WTC11 (cell line): Measurements from ENCODE around the gene PFDN1. TPM values are rescaled to one million over a fixed set of nuclear protein-coding genes. Genes with fewer than 3 reads are reported as not detected.

Experiments used
- ATAC-seq: fragments of 200-7000 bp; cut with Tn5 transposase; 2 replicates; pipeline ENCODE4 v1.10.0; 2021; ENCODE audit warnings: mild to moderate bottlenecking, moderate library complexity
- CTCF ChIA-PET: fragments of 300-600 bp; sonication (Branson Sonifier 250); formaldehyde crosslinking; loops from one replicate; lab custom pipeline; 2021; ENCODE audit warnings: antibody characterized with exemption; lab: Charles Lee
- POLR2A ChIA-PET: fragments of 350-600 bp; sonication (Branson Sonifier 250); formaldehyde crosslinking; loops from one replicate; lab custom pipeline; 2021; ENCODE audit warnings: antibody characterized with exemption; lab: Charles Lee
- DNase-seq: peaks from one replicate; pipeline ENCODE4 v3.0.0; 2021; ENCODE audit warnings: low spot score
- H3K27ac Mint-ChIP-seq: 2 replicates; pipeline ENCODE4 v1.8.0; 2021; ENCODE audit warnings: mixed read lengths
- H3K27me3 Mint-ChIP-seq: 2 replicates; pipeline ENCODE4 v1.8.0; 2021; ENCODE audit warnings: low read depth, mild to moderate bottlenecking, moderate library complexity, mixed read lengths
- H3K36me3 Mint-ChIP-seq: 2 replicates; pipeline ENCODE4 v1.8.0; 2021; ENCODE audit warnings: mixed read lengths
- H3K4me1 Mint-ChIP-seq: 2 replicates; pipeline ENCODE4 v1.8.0; 2022; ENCODE audit warnings: mixed read lengths
- H3K4me3 Mint-ChIP-seq: 2 replicates; pipeline ENCODE4 v1.8.0; 2021; ENCODE audit warnings: mild to moderate bottlenecking, moderate library complexity, mixed read lengths
- H3K9me3 Mint-ChIP-seq: 2 replicates; pipeline ENCODE4 v1.8.0; 2021; ENCODE audit warnings: mixed read lengths
- AR ChIP-seq: fragments of 250-450 bp; sonication (Bioruptor Pico); IDR thresholded peaks from 2 replicates; pipeline ENCODE4 v1.9.0; 2021; ENCODE audit warnings: mild to moderate bottlenecking
- CBFB ChIP-seq: sonication (generic); formaldehyde crosslinking; IDR thresholded peaks from 2 replicates; pipeline ENCODE4 v1.8.1; 2022; ENCODE audit warnings: mild to moderate bottlenecking, low read depth, missing genetic modification reagents
- ESRRA ChIP-seq: sonication (generic); formaldehyde crosslinking; IDR thresholded peaks from 2 replicates; pipeline ENCODE4 v1.8.1; 2022; ENCODE audit warnings: mild to moderate bottlenecking, missing genetic modification reagents, borderline replicate concordance
- FOXP4 ChIP-seq: sonication (generic); formaldehyde crosslinking; IDR thresholded peaks from 2 replicates; pipeline ENCODE4 v1.8.0; 2022; ENCODE audit warnings: mild to moderate bottlenecking, missing genetic modification reagents
- GTF2I ChIP-seq: fragments of 250-450 bp; sonication (Bioruptor Pico); conservative IDR thresholded peaks from 2 replicates; pipeline ENCODE4 v1.4.0; 2021; ENCODE audit warnings: mild to moderate bottlenecking
- IRF2 ChIP-seq: sonication (generic); formaldehyde crosslinking; IDR thresholded peaks from 2 replicates; pipeline ENCODE4 v1.8.0; 2022; ENCODE audit warnings: low read depth, missing genetic modification reagents, borderline replicate concordance
- JAZF1 ChIP-seq: fragments of 250-450 bp; sonication (Bioruptor Pico); IDR thresholded peaks from 2 replicates; pipeline ENCODE4 v1.9.0; 2021; ENCODE audit warnings: moderate library complexity, mild to moderate bottlenecking, inconsistent platforms
- MYBL2 ChIP-seq: sonication (generic); formaldehyde crosslinking; IDR thresholded peaks from 2 replicates; pipeline ENCODE4 v1.8.1; 2023; ENCODE audit warnings: mild to moderate bottlenecking, moderate library complexity, missing genetic modification reagents
- NFYB ChIP-seq: sonication (generic); formaldehyde crosslinking; conservative IDR thresholded peaks from 2 replicates; pipeline ENCODE4 v1.8.0; 2022; ENCODE audit warnings: low read depth, missing genetic modification reagents
- NR3C1 ChIP-seq: sonication (generic); formaldehyde crosslinking; conservative IDR thresholded peaks from 2 replicates; pipeline ENCODE4 v1.8.1; 2023; ENCODE audit warnings: low read depth, mild to moderate bottlenecking, missing genetic modification reagents
- PREB ChIP-seq: sonication (generic); formaldehyde crosslinking; IDR thresholded peaks from 2 replicates; pipeline ENCODE4 v1.8.1; 2022; ENCODE audit warnings: mild to moderate bottlenecking, missing genetic modification reagents, moderate library complexity, borderline replicate concordance
- PRRX2 ChIP-seq: fragments of 250-450 bp; sonication (Bioruptor Pico); IDR thresholded peaks from 2 replicates; pipeline ENCODE4 v1.8.0; 2021; ENCODE audit warnings: mild to moderate bottlenecking
- SP1 ChIP-seq: sonication (generic); formaldehyde crosslinking; conservative IDR thresholded peaks from 2 replicates; pipeline ENCODE4 v1.8.1; 2022; ENCODE audit warnings: missing genetic modification reagents
- ZNF281 ChIP-seq: sonication (generic); formaldehyde crosslinking; IDR thresholded peaks from 2 replicates; pipeline ENCODE4 v1.8.0; 2023; ENCODE audit warnings: mild to moderate bottlenecking, missing genetic modification reagents
- ZNF532 ChIP-seq: fragments of 250-450 bp; sonication (Bioruptor Pico); IDR thresholded peaks from 2 replicates; pipeline ENCODE4 v1.9.0; 2021; ENCODE audit warnings: mild to moderate bottlenecking, borderline replicate concordance
- total RNA-seq: library from RNA; stranded (reverse); gene quantifications from 3 replicates; pipeline ENCODE4 v1.2.3, GENCODE V29; 2021
- TF ChIP-seq, protein P1 (sequence below): fragments of 250-450 bp; sonication (Bioruptor Pico); IDR thresholded peaks from 2 replicates; pipeline ENCODE4 v1.9.0; 2021; ENCODE audit warnings: moderate library complexity, mild to moderate bottlenecking, inconsistent platforms, borderline replicate concordance
- TF ChIP-seq, protein P2 (sequence below): sonication (generic); formaldehyde crosslinking; IDR thresholded peaks from 2 replicates; pipeline ENCODE4 v1.8.0; 2022; ENCODE audit warnings: mild to moderate bottlenecking, missing genetic modification reagents
- TF ChIP-seq, protein P3 (sequence below): sonication (generic); formaldehyde crosslinking; IDR thresholded peaks from 2 replicates; pipeline ENCODE4 v1.8.0; 2022; ENCODE audit warnings: mild to moderate bottlenecking, missing genetic modification reagents
- TF ChIP-seq, protein P4 (sequence below): fragments of 250-450 bp; sonication (Bioruptor Pico); IDR thresholded peaks from 2 replicates; pipeline ENCODE4 v1.9.0; 2021; ENCODE audit warnings: mild to moderate bottlenecking

PFDN1 gene
- total RNA-seq, 1 experiment from 2014 or later: 44.1 TPM

- Mint-ChIP-seq H3K36me3 (no peaks in the 10 kb centered on the region), H3K27ac (no peak overlapping the region), H3K9me3 (no peaks in the 10 kb centered on the region), H3K27me3 (peaks cover 11% of the 10 kb centered on the region), H3K4me1 (peaks cover 24% of the 10 kb centered on the region), H3K4me3 (no peak overlapping the region)
- ChIA-PET POLR2A (no interaction called here), CTCF (interaction anchor here (1.5 to 15.0 kb wide), 3 partner anchors 9 to 106 kb away, joined by 4 to 621 read pairs (median 7); no protein-coding TSS in a partner anchor)
- TF ChIP-seq NR3C1 (CRISPR knock-in tag) (no peak), PRRX2 (no peak), MYBL2 (CRISPR knock-in tag) (no peak), ESRRA (CRISPR knock-in tag) (no peak), FOXP4 (CRISPR knock-in tag) (no peak), CBFB (CRISPR knock-in tag) (no peak)
- TF ChIP-seq, protein P1, sequence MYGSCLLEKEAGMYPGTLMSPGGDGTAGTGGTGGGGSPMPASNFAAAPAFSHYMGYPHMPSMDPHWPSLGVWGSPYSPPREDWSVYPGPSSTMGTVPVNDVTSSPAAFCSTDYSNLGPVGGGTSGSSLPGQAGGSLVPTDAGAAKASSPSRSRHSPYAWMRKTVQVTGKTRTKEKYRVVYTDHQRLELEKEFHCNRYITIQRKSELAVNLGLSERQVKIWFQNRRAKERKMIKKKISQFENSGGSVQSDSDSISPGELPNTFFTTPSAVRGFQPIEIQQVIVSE (CRISPR knock-in tag): no peak
- TF ChIP-seq, protein P2, sequence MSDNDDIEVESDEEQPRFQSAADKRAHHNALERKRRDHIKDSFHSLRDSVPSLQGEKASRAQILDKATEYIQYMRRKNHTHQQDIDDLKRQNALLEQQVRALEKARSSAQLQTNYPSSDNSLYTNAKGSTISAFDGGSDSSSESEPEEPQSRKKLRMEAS: no peak
- TF ChIP-seq, protein P3, sequence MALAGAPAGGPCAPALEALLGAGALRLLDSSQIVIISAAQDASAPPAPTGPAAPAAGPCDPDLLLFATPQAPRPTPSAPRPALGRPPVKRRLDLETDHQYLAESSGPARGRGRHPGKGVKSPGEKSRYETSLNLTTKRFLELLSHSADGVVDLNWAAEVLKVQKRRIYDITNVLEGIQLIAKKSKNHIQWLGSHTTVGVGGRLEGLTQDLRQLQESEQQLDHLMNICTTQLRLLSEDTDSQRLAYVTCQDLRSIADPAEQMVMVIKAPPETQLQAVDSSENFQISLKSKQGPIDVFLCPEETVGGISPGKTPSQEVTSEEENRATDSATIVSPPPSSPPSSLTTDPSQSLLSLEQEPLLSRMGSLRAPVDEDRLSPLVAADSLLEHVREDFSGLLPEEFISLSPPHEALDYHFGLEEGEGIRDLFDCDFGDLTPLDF (CRISPR knock-in tag): no peak
- TF ChIP-seq, protein P4, sequence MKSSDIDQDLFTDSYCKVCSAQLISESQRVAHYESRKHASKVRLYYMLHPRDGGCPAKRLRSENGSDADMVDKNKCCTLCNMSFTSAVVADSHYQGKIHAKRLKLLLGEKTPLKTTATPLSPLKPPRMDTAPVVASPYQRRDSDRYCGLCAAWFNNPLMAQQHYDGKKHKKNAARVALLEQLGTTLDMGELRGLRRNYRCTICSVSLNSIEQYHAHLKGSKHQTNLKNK (CRISPR knock-in tag): no peak
- ATAC-seq (no peak), DNase-seq (no peak)
These were observed 46.3 kb upstream of the PFDN1 start for GRCh38 chr5:140349244-140349643.

DNA sequence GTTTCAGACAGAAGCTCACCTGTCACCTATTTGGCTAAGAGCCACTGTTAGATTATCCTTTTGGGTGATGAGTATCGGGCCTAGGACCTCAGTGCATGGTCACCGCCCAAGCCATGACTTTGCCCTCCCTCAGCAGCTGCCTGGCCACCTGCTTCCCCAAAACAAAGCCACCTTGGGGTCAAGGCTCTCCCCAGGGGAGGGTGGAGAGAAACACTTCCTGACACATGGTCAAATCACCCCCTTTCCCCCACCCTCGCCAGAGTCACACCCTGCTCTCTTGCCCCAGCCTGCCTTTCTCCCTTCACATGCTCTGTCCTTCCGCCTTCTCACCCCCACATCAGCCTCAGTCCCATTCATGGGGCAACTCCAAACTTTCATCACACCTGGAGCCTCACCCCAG is 45.2 kb upstream of the PFDN1 start:
- ChIA-PET POLR2A (no interaction called here), CTCF (interaction anchor here (0.9 to 15.0 kb wide), 2 partner anchors 11 to 105 kb away, joined by 4 to 621 read pairs; no protein-coding TSS in a partner anchor)
- Mint-ChIP-seq H3K27ac (no peak overlapping the region), H3K4me1 (peaks cover 24% of the 10 kb centered on the region), H3K9me3 (no peaks in the 10 kb centered on the region), H3K4me3 (no peak overlapping the region), H3K27me3 (peaks cover 11% of the 10 kb centered on the region), H3K36me3 (no peaks in the 10 kb centered on the region)
- DNase-seq (no peak), ATAC-seq (no peak)
- TF ChIP-seq SP1 (no peak), PREB (CRISPR knock-in tag) (no peak), ZNF532 (no peak), AR (no peak), IRF2 (CRISPR knock-in tag) (no peak), ZNF281 (CRISPR knock-in tag) (no peak), PRRX2 (no peak), ESRRA (CRISPR knock-in tag) (no peak), NFYB (CRISPR knock-in tag) (no peak), JAZF1 (CRISPR knock-in tag) (no peak), GTF2I (CRISPR knock-in tag) (no peak)
